C4-2B (cell line): ENCODE measurements around the gene SORL1.

Experiments used
- ZFX ChIP-seq: fragments of 450-650 bp; IDR thresholded peaks from 2 replicates; pipeline ENCODE4 v1.6.1; 2017
- TF ChIP-seq, protein P1 (sequence below): fragments of 450-650 bp; conservative IDR thresholded peaks from 2 replicates; pipeline ENCODE4 v1.5.1; 2017; ENCODE audit warnings: mild to moderate bottlenecking

DNA sequence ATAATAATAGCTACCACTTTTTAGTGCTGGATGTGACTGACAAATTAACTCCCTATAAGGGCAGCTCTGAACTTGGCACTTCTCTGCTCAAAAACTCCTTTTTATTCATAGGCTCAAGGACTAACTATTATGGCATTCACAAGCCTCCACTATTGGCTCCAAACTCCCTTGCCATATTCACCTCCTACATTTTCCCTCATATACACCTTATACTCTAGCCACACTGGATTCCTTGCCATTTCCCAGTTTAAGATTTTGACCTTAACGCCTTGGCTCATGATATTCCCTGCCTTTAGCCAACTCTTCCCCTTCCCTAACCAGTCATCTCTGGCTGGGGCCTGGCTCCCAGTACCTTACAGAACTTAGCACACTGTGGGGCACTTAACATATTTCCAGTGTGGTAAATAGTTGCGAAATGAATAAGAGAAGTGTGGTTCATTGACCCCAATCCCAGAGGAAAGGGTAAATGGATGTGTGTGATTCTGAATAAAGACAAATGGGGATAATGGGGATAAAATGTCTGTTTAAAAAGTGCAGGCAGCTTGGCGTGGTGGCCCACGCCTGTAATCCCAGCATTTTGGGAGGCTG is 40.0 kb upstream of the SORL1 start:
- TF ChIP-seq, protein P1, sequence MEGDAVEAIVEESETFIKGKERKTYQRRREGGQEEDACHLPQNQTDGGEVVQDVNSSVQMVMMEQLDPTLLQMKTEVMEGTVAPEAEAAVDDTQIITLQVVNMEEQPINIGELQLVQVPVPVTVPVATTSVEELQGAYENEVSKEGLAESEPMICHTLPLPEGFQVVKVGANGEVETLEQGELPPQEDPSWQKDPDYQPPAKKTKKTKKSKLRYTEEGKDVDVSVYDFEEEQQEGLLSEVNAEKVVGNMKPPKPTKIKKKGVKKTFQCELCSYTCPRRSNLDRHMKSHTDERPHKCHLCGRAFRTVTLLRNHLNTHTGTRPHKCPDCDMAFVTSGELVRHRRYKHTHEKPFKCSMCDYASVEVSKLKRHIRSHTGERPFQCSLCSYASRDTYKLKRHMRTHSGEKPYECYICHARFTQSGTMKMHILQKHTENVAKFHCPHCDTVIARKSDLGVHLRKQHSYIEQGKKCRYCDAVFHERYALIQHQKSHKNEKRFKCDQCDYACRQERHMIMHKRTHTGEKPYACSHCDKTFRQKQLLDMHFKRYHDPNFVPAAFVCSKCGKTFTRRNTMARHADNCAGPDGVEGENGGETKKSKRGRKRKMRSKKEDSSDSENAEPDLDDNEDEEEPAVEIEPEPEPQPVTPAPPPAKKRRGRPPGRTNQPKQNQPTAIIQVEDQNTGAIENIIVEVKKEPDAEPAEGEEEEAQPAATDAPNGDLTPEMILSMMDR = no peak
- no peak for TF ChIP-seq ZFX
